ENCODE measurements around the gene PITPNM3. TPM values are rescaled to one million over a fixed set of nuclear protein-coding genes. Genes with fewer than 3 reads are reported as not detected.
A peak's percentile ranks its signal among the peaks of the same experiment; 100 is the strongest.

PITPNM3 gene
- total and polyA plus RNA-seq, 2 of the 13 experiments (the other 11 are each of a cell fraction or from before 2014, with no cell fraction given), result 0.13 to 0.29 TPM

- TF ChIP-seq, protein P1, sequence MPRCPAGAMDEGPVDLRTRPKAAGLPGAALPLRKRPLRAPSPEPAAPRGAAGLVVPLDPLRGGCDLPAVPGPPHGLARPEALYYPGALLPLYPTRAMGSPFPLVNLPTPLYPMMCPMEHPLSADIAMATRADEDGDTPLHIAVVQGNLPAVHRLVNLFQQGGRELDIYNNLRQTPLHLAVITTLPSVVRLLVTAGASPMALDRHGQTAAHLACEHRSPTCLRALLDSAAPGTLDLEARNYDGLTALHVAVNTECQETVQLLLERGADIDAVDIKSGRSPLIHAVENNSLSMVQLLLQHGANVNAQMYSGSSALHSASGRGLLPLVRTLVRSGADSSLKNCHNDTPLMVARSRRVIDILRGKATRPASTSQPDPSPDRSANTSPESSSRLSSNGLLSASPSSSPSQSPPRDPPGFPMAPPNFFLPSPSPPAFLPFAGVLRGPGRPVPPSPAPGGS (CRISPR knock-in tag; IDR thresholded peaks at IDR 0.05), result no peak
- TF ChIP-seq, protein P2, sequence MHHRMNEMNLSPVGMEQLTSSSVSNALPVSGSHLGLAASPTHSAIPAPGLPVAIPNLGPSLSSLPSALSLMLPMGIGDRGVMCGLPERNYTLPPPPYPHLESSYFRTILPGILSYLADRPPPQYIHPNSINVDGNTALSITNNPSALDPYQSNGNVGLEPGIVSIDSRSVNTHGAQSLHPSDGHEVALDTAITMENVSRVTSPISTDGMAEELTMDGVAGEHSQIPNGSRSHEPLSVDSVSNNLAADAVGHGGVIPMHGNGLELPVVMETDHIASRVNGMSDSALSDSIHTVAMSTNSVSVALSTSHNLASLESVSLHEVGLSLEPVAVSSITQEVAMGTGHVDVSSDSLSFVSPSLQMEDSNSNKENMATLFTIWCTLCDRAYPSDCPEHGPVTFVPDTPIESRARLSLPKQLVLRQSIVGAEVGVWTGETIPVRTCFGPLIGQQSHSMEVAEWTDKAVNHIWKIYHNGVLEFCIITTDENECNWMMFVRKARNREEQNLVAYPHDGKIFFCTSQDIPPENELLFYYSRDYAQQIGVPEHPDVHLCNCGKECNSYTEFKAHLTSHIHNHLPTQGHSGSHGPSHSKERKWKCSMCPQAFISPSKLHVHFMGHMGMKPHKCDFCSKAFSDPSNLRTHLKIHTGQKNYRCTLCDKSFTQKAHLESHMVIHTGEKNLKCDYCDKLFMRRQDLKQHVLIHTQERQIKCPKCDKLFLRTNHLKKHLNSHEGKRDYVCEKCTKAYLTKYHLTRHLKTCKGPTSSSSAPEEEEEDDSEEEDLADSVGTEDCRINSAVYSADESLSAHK (CRISPR knock-in tag; IDR thresholded peaks at IDR 0.05; ENCODE audit: borderline replicate concordance), result no peak
- TF ChIP-seq, protein P3, sequence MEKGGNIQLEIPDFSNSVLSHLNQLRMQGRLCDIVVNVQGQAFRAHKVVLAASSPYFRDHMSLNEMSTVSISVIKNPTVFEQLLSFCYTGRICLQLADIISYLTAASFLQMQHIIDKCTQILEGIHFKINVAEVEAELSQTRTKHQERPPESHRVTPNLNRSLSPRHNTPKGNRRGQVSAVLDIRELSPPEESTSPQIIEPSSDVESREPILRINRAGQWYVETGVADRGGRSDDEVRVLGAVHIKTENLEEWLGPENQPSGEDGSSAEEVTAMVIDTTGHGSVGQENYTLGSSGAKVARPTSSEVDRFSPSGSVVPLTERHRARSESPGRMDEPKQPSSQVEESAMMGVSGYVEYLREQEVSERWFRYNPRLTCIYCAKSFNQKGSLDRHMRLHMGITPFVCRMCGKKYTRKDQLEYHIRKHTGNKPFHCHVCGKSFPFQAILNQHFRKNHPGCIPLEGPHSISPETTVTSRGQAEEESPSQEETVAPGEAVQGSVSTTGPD (CRISPR knock-in tag; IDR thresholded peaks at IDR 0.05), result no peak
- TF ChIP-seq ZNF614 (CRISPR knock-in tag; IDR thresholded peaks at IDR 0.05; ENCODE audit: borderline replicate concordance), result no peak
- peak; percentile 94 for TF ChIP-seq RAD51 (IDR thresholded peaks at IDR 0.05; ENCODE audit: borderline replicate concordance)
- no peak for TF ChIP-seq ZNF362 (CRISPR knock-in tag; IDR thresholded peaks at IDR 0.05; ENCODE audit: borderline replicate concordance)
- no peak for TF ChIP-seq RBFOX2 (IDR thresholded peaks at IDR 0.05; ENCODE audit: low read depth, low read length)
- no peak for TF ChIP-seq NR2F1 (CRISPR knock-in tag; IDR thresholded peaks at IDR 0.05)
- TF ChIP-seq USF2 (IDR thresholded peaks at IDR 0.05; ENCODE audit: low read depth, low read length), result peak; percentile 96
- TF ChIP-seq USF2 (CRISPR knock-in tag; IDR thresholded peaks at IDR 0.05; ENCODE audit: borderline replicate concordance), result peak; percentile 69; the same call in 1 of the 2 replicates
- no peak for TF ChIP-seq ZNF609 (CRISPR knock-in tag; IDR thresholded peaks at IDR 0.05; ENCODE audit: borderline replicate concordance)
Measured at GRCh38 chr17:6492892-6493674, 63.3 kb downstream of the PITPNM3 start (continued).

Data from HepG2 (cell line).